ENCODE measurements around the gene CEND1.

GRCh38 chr11:819943-820649 is 30.2 kb upstream of the CEND1 start:
- TF ChIP-seq CTCF (IDR thresholded peaks at IDR 0.05) (no peak), POLR2A (IDR thresholded peaks at IDR 0.05) (no peak)

Data from stomach (tissue), 4 donors.